Measurements from ENCODE around the gene SRRM3.

GRCh38 chr7:76234282-76234584, 32.5 kb downstream of the SRRM3 start:
- TF ChIP-seq YY1 (IDR thresholded peaks at IDR 0.05; ENCODE audit: insufficient read depth, insufficient read length): no peak
- TF ChIP-seq ZNF274 (IDR thresholded peaks at IDR 0.05; ENCODE audit: low read depth, low read length): no peak
- no peak for TF ChIP-seq SUZ12 (IDR thresholded peaks at IDR 0.05; ENCODE audit: extremely low read depth, insufficient read depth, insufficient read length)
